Activated CD4-positive, alpha-beta T cell treated with anti-CD3 and anti-CD28 coated beads, Interleukin-2, amount 50 U/mL, for 48 hours (primary cell): ENCODE data around the gene TLR7.

Experiments
- DNase-seq, 2 experiments: peaks; one replicate each; pipeline ENCODE4 v3.0.0-alpha.2; 2020

The TLR7 gene

GRCh38 chrX:12934850-12935249, 68.0 kb downstream of the TLR7 start:
- no peak for DNase-seq

DNA sequence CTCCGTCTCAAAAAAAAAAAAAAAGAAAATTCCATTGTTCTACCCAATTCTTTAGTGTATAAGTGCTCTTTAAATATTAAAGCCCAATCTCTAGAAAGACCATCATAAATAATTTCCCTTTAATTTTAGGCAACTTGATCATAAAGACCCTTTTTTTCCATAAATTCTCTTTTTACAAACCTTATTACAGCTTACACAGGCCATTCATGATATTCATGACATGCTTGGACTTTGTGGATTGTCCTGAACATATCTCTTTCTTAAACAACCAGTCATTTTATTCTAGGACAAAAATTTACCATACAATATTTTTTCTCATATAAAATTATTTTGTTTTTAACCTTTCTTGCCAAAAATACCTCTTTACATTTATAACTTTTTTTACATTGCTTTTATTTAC, 70.1 kb downstream of the TLR7 start:
- no peak for DNase-seq
